GM12878 (cell line): Measurements from ENCODE around the gene CNGB1. TPM values are rescaled to one million over a fixed set of nuclear protein-coding genes. Genes with fewer than 3 reads are reported as not detected.

Source experiments
- ATAC-seq: fragments of 200-7000 bp; cut with Tn5 transposase; 3 replicates; pipeline ENCODE4 v1.9.1; 2020; ENCODE audit warnings: mild to moderate bottlenecking, moderate library complexity
- BruUV-seq: library from RNA; stranded (reverse); fragments of 400-500 nt; replicated peaks from 2 replicates; lab custom pipeline; 2021; lab: Mats Ljungman, UMichigan
- CTCF ChIA-PET: fragments of 300-600 bp; sonication (Branson Sonifier 250); formaldehyde crosslinking; extraction: SDS; loops from one replicate; lab custom pipeline; 2021; ENCODE audit warnings: inconsistent platforms; lab: Yijun Ruan, JAX
- POLR2A ChIA-PET: fragments of 350-600 bp; formaldehyde crosslinking; extraction: SDS; loops from one replicate; lab custom pipeline; 2021; ENCODE audit warnings: inconsistent platforms; lab: Charles Lee
- RAD21 ChIA-PET: fragments of 300-600 bp; sonication (Branson Sonifier 250); formaldehyde crosslinking; loops from one replicate; lab custom pipeline; 2023; ENCODE audit warnings: antibody characterized with exemption; ENCODE audit not compliant: unreplicated experiment; lab: Charles Lee
- SMC1A ChIA-PET: fragments of 300-600 bp; sonication (Branson Sonifier 250); formaldehyde crosslinking; loops from one replicate; lab custom pipeline; 2023; ENCODE audit not compliant: unreplicated experiment, uncharacterized antibody; lab: Charles Lee
- DNase-seq: peaks from one replicate; pipeline ENCODE4 v3.0.0-alpha.2; 2011; ENCODE audit warnings: low read depth, low spot score
- FAIRE-seq: peaks from 3 replicates; lab custom pipeline; 2011; peaks lifted over from hg19 to GRCh38; lab: Jason Lieb, UNC
- H2AFZ ChIP-seq: 2 replicates; pipeline ENCODE4 v1.6.0; 2011; ENCODE audit warnings: low read depth, low read length, control low read depth; ENCODE audit not compliant: control insufficient read depth
- H3K27ac ChIP-seq: 2 replicates; pipeline ENCODE4 v1.5.1; 2011; ENCODE audit warnings: control low read depth; ENCODE audit not compliant: control insufficient read depth, insufficient read depth
- H3K27me3 ChIP-seq, 2 experiments: replicated peaks in 1 of 2; 2 replicates each; pipeline versions ENCODE4 v1.6.0 to v1.6.1; 2011; ENCODE audit warnings: low read length in 1 of 2; ENCODE audit not compliant: control insufficient read depth in 2 of 2, insufficient read depth in 2 of 2
- H3K36me3 ChIP-seq, 2 experiments: 2 replicates each; pipeline ENCODE4 v1.5.1; 2011; ENCODE audit warnings: low read length in 1 of 2; ENCODE audit not compliant: control insufficient read depth in 2 of 2, insufficient read depth in 2 of 2
- H3K4me1 ChIP-seq: 2 replicates; pipeline ENCODE4 v1.6.1; 2011; ENCODE audit warnings: mild to moderate bottlenecking, low read length, moderate library complexity, mixed read lengths; ENCODE audit not compliant: control insufficient read depth, insufficient read depth
- H3K4me2 ChIP-seq: 2 replicates; pipeline ENCODE4 v1.6.0; 2011; ENCODE audit warnings: control low read depth; ENCODE audit not compliant: control insufficient read depth, insufficient read depth
- H3K4me3 ChIP-seq: fragments of 200-600 bp; sonication (generic); 2 replicates; pipeline ENCODE4 v1.5.1; 2016
- H3K79me2 ChIP-seq: 2 replicates; pipeline ENCODE4 v1.6.0; 2011; ENCODE audit warnings: low read length; ENCODE audit not compliant: control insufficient read depth, insufficient read depth
- H3K9ac ChIP-seq: 2 replicates; pipeline ENCODE4 v1.8.0; 2011; ENCODE audit warnings: low read length, control low read depth, mixed read lengths; ENCODE audit not compliant: control insufficient read depth, insufficient read depth
- H3K9me3 ChIP-seq: replicated peaks from 3 replicates; pipeline ENCODE4 v1.5.1; 2011; ENCODE audit warnings: mild to moderate bottlenecking, low read length; ENCODE audit not compliant: control insufficient read depth, insufficient read depth
- H4K20me1 ChIP-seq: 2 replicates; pipeline ENCODE4 v1.6.0; 2011; ENCODE audit not compliant: control insufficient read depth, insufficient read depth
- ATF2 ChIP-seq: IDR thresholded peaks from 2 replicates; pipeline ENCODE4 v1.6.1; 2012; ENCODE audit warnings: low read length, inconsistent platforms
- BCL11A ChIP-seq: IDR thresholded peaks from 2 replicates; pipeline ENCODE4 v1.6.1; 2011; ENCODE audit warnings: low read depth, low read length
- BHLHE40 ChIP-seq, 2 experiments: fragments of 450-650 bp in 1 of 2; IDR thresholded peaks; 2 replicates each; pipeline ENCODE4 v1.6.1; 2011 to 2017; ENCODE audit warnings: low read depth in 2 of 2, borderline replicate concordance in 1 of 2, improper control_type of control experiment in 1 of 2, low read length in 1 of 2, mild to moderate bottlenecking in 1 of 2
- CREB1 ChIP-seq: IDR thresholded peaks from 2 replicates; pipeline ENCODE4 v1.6.1; 2012; ENCODE audit warnings: low read depth, mild to moderate bottlenecking, inconsistent platforms
- CREM ChIP-seq: IDR thresholded peaks from 2 replicates; pipeline ENCODE4 v1.6.1; 2014; ENCODE audit warnings: antibody characterized with exemption, low read depth
- ELK1 ChIP-seq: IDR thresholded peaks from 2 replicates; pipeline ENCODE4 v1.6.1; 2012; ENCODE audit warnings: low read depth, low read length, improper control_type of control experiment
- ETV6 ChIP-seq, 2 experiments: fragments of 450-650 bp in 1 of 2; IDR thresholded peaks in 1 of 2; conservative IDR thresholded peaks in 1 of 2; 2 replicates each; pipeline ENCODE4 v1.6.1; 2014; ENCODE audit warnings: antibody characterized with exemption in 1 of 2, borderline replicate concordance in 1 of 2, low read depth in 1 of 2, mild to moderate bottlenecking in 1 of 2, moderate library complexity in 1 of 2
- MLLT1 ChIP-seq: fragments of 450-650 bp; IDR thresholded peaks from 2 replicates; pipeline ENCODE4 v1.6.1; 2016; ENCODE audit warnings: mild to moderate bottlenecking
- PBX3 ChIP-seq: IDR thresholded peaks from 2 replicates; pipeline ENCODE4 v1.6.1; 2011; ENCODE audit warnings: mild to moderate bottlenecking, low read depth, low read length, moderate library complexity; ENCODE audit not compliant: insufficient replicate concordance
- POLR2A ChIP-seq: IDR thresholded peaks from 2 replicates; pipeline ENCODE4 v1.6.1; 2011; ENCODE audit warnings: low read depth, mild to moderate bottlenecking, low read length
- SIN3A ChIP-seq: IDR thresholded peaks from 2 replicates; pipeline ENCODE4 v1.6.1; 2012; ENCODE audit warnings: low read depth, low read length, improper control_type of control experiment
- SMC3 ChIP-seq: IDR thresholded peaks from 2 replicates; pipeline ENCODE4 v1.6.1; 2011; ENCODE audit warnings: low read length, improper control_type of control experiment, borderline replicate concordance
- STAT3 ChIP-seq: IDR thresholded peaks from 2 replicates; pipeline ENCODE4 v1.6.1; 2011; ENCODE audit warnings: low read depth, low read length, improper control_type of control experiment
- SUPT20H ChIP-seq: IDR thresholded peaks from 2 replicates; pipeline ENCODE4 v1.6.1; 2011; ENCODE audit warnings: low read depth, mild to moderate bottlenecking, low read length, moderate library complexity, borderline replicate concordance; ENCODE audit not compliant: control insufficient read depth
- TBL1XR1 ChIP-seq: IDR thresholded peaks from 2 replicates; pipeline ENCODE4 v1.6.1; 2012; ENCODE audit warnings: low read depth, low read length, improper control_type of control experiment
- TCF12 ChIP-seq: IDR thresholded peaks from 2 replicates; pipeline ENCODE4 v1.6.1; 2011; ENCODE audit warnings: low read depth, mild to moderate bottlenecking, low read length
- WRNIP1 ChIP-seq: IDR thresholded peaks from 2 replicates; pipeline ENCODE4 v1.6.1; 2011; ENCODE audit warnings: low read depth, low read length, improper control_type of control experiment, borderline replicate concordance
- WGBS: methylation state at CpG from one replicate; pipeline ENCODE4 v1.1.6; 2016; ENCODE audit warnings: low lambda C conversion rate; ENCODE audit not compliant: insufficient replicate concordance, insufficient coverage; ENCODE audit errors: missing lambda C conversion rate; 5-methylcytosine and 5-hydroxymethylcytosine counted together
- in situ Hi-C: fragments of 300-500 bp; cut with MboI; formaldehyde crosslinking; loops from 9 replicates; pipeline ENCODE4 v1.14.3; 2018; ENCODE audit warnings: mixed read lengths
- intact Hi-C: fragments of 100-400 bp; cut with micrococcal nuclease; formaldehyde crosslinking; loops from one replicate; pipeline ENCODE4 v1.14.2; 2022; ENCODE audit not compliant: unreplicated experiment
- polyA plus RNA-seq, 11 experiments: library from polyadenylated mRNA; depleted of rRNA in 4 of 11; unstranded in 6 of 11; stranded (reverse) in 5 of 11; fragments of >200 nt; fragmentation: Nextera tagmentation in 4 of 11; fragmentation: Illumina TruSeq in 1 of 11; extraction: Ambion mirVana in 4 of 11; extraction: Trizol in 1 of 11; gene quantifications; 1 replicate in 1 of 11; 2 replicates in 10 of 11; pipeline versions ENCODE4 v1.2.1 to v1.2.3, GENCODE V29; 2011 to 2016; ENCODE audit warnings: inconsistent platforms in 2 of 11, missing spikeins in 2 of 11, low read depth in 1 of 11
- total RNA-seq, 4 experiments: library from RNA; depleted of rRNA in 3 of 4; stranded (reverse); fragments of >200 nt in 3 of 4; fragmentation: Illumina TruSeq in 1 of 4; extraction: Trizol in 1 of 4; gene quantifications; 2 replicates each; pipeline versions ENCODE4 v1.2.1 to v1.2.3, GENCODE V29; 2013 to 2021

The CNGB1 gene
- total and polyA plus RNA-seq, 10 of the 15 experiments (the other 5 are each of a cell fraction or from before 2014, with no cell fraction given), result 0.03 TPM; not detected in 9

GRCh38 chr16:57845115-57845514 is 125.8 kb downstream of the CNGB1 start:
- 43% methylated on average over 8 of the region's 8 CpGs for WGBS
- RAD21 ChIA-PET, result no interaction called here
- no peak overlapping the region for H3K4me3 ChIP-seq
- H3K4me2 ChIP-seq, result no peak overlapping the region
- no peak overlapping the region for H3K9ac ChIP-seq
- CTCF ChIA-PET, result no interaction called here
- SMC1A ChIA-PET, result no interaction called here
- TF ChIP-seq SUPT20H (no peak), POLR2A (no peak), MLLT1 (no peak), ATF2 (no peak), ELK1 (no peak), WRNIP1 (no peak), STAT3 (no peak), BCL11A (no peak), ETV6 (conservative IDR thresholded peaks at IDR 0.05 in 1 of 2, IDR thresholded peaks at IDR 0.05 in 1 of 2; ENCODE audit: borderline replicate concordance in 1 of 2, low read depth in 1 of 2) (no peak), TCF12 (no peak), BHLHE40 (IDR thresholded peaks at IDR 0.05; ENCODE audit: borderline replicate concordance in 1 of 2, low read depth in 2 of 2, low read length in 1 of 2) (no peak), CREB1 (no peak), PBX3 (no peak), SIN3A (no peak), SMC3 (no peak), CREM (no peak), TBL1XR1 (no peak)
- no peaks in the 10 kb centered on the region for H4K20me1 ChIP-seq
- no TSS peak for BruUV-seq
- H3K27ac ChIP-seq, result no peak overlapping the region
- intact Hi-C loops (no loop called here), in situ Hi-C loops (no loop called here)
- H3K9me3 ChIP-seq, result no peaks in the 10 kb centered on the region
- POLR2A ChIA-PET, result no interaction called here
- FAIRE-seq, result no peak
- ATAC-seq, result no peak
- H3K79me2 ChIP-seq, result no peaks in the 10 kb centered on the region
- no peak overlapping the region for H2AFZ ChIP-seq
- no peaks in the 10 kb centered on the region for H3K4me1 ChIP-seq
- no peaks in the 10 kb centered on the region; a peak in 2 of 4 replicates for H3K27me3 ChIP-seq
- DNase-seq, result no peak
- H3K36me3 ChIP-seq, result no peaks in the 10 kb centered on the region
